Mesendoderm (in vitro differentiated cells): ENCODE measurements around the gene ABCC9.
A peak's percentile ranks its signal among the peaks of the same experiment; 100 is the strongest.

ENCODE experiments used
- DNase-seq: peaks from one replicate; pipeline ENCODE4 v3.0.0; 2013
- H2AK5ac ChIP-seq: 2 replicates; pipeline ENCODE4 v1.6.1; 2013; ENCODE audit warnings: low read length, inconsistent platforms
- H2BK120ac ChIP-seq: 2 replicates; pipeline ENCODE4 v1.6.1; 2013; ENCODE audit warnings: low read depth, mild to moderate bottlenecking, low read length, moderate library complexity, mixed read lengths
- H2BK15ac ChIP-seq: replicated peaks from 2 replicates; pipeline ENCODE4 v1.6.1; 2013; ENCODE audit warnings: low read depth, mild to moderate bottlenecking, moderate library complexity
- H2BK5ac ChIP-seq: 2 replicates; pipeline ENCODE4 v1.6.1; 2013; ENCODE audit warnings: low read length, inconsistent platforms
- H3K18ac ChIP-seq: 2 replicates; pipeline ENCODE4 v1.6.1; 2013; ENCODE audit warnings: mild to moderate bottlenecking, low read length, mixed read lengths
- H3K23ac ChIP-seq: one replicate; pipeline ENCODE4 v1.6.1; 2013; ENCODE audit warnings: low read length
- H3K27ac ChIP-seq: 2 replicates; pipeline ENCODE4 v1.5.1; 2013; ENCODE audit warnings: low read depth, mild to moderate bottlenecking, inconsistent platforms, low read length, moderate library complexity
- H3K27me3 ChIP-seq: 2 replicates; pipeline ENCODE4 v1.6.1; 2013; ENCODE audit warnings: low read length, control low read depth, mild to moderate bottlenecking, inconsistent platforms; ENCODE audit not compliant: insufficient read depth, poor library complexity
- H3K36me3 ChIP-seq: 2 replicates; pipeline ENCODE4 v1.6.1; 2013; ENCODE audit warnings: low read length, inconsistent platforms; ENCODE audit not compliant: control insufficient read depth, insufficient read depth
- H3K4ac ChIP-seq: one replicate; pipeline ENCODE4 v1.6.1; 2013; ENCODE audit warnings: low read depth, mild to moderate bottlenecking, low read length, moderate library complexity
- H3K4me1 ChIP-seq: 2 replicates; pipeline ENCODE4 v1.6.1; 2013; ENCODE audit warnings: low read depth, low read length, inconsistent platforms; ENCODE audit not compliant: control insufficient read depth
- H3K4me2 ChIP-seq: 2 replicates; pipeline ENCODE4 v1.6.1; 2013; ENCODE audit warnings: low read length
- H3K4me3 ChIP-seq: 2 replicates; pipeline ENCODE4 v1.5.1; 2013; ENCODE audit warnings: mild to moderate bottlenecking, low read length
- H3K56ac ChIP-seq: one replicate; pipeline ENCODE4 v1.6.1; 2013; ENCODE audit warnings: low read length
- H3K79me1 ChIP-seq: 2 replicates; pipeline ENCODE4 v1.6.1; 2013; ENCODE audit warnings: low read length, inconsistent platforms
- H3K79me2 ChIP-seq: 2 replicates; pipeline ENCODE4 v1.6.1; 2013; ENCODE audit warnings: mild to moderate bottlenecking, low read length; ENCODE audit not compliant: control insufficient read depth, insufficient read depth
- H3K9ac ChIP-seq: 2 replicates; pipeline ENCODE4 v1.6.1; 2013; ENCODE audit warnings: low read length, inconsistent platforms
- H4K5ac ChIP-seq: one replicate; pipeline ENCODE4 v1.6.1; 2013; ENCODE audit warnings: low read length
- H4K8ac ChIP-seq: one replicate; pipeline ENCODE4 v1.6.1; 2013; ENCODE audit warnings: low read depth, mild to moderate bottlenecking, control low read depth, low read length, moderate library complexity
- WGBS: extraction: QIAGEN DNeasy Blood & Tissue Kit; methylation state at CpG from one replicate; pipeline ENCODE4 v1.1.7; 2013; ENCODE audit warnings: low lambda C conversion rate, missing lambda C conversion rate; ENCODE audit not compliant: insufficient coverage; ENCODE audit errors: extremely low coverage; 5-methylcytosine and 5-hydroxymethylcytosine counted together

Gene ABCC9

DNA sequence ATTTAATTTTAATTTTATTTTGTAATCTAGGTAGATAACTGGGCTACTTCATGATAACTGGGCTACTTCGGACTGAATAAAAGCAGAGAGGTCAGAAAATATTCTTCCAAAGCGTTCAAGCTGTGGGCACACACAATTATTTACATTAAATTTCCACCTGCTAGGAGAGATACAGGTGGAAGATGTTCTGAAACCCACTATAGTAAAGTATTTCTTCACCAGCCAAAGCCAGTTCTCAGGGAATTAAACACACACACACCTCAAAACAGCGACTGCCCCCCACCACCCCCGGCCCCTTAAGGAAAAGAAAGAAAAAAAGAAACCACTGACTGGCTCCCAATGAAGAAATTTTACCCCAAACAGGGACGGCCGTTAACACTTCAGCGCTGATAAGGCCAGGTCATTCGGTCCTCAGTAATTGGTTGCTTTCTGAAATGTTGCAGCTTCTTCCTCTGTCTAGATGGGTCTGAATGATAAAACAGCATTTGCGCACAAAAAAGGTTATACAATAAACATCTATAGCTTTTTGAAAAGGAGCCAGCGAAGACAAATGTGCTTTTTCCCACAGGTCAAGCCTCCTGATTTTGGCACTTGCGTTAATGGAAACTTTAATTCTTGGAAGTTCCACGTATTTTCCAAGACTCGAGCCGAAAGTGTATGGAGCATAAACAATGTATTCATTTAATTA, 165.9 kb downstream of the ABCC9 start:
- Histone ChIP-seq H3K27me3 (no peaks in the 10 kb centered on the region), H3K56ac (no peak overlapping the region), H4K5ac (no peak overlapping the region), H2BK15ac (no peak overlapping the region), H3K36me3 (no peaks in the 10 kb centered on the region), H4K8ac (no peak overlapping the region), H3K79me2 (no peaks in the 10 kb centered on the region), H2AK5ac (no peak overlapping the region), H3K4me1 (no peaks in the 10 kb centered on the region), H3K79me1 (no peaks in the 10 kb centered on the region), H3K9ac (no peak overlapping the region), H3K18ac (no peak overlapping the region), H3K27ac (no peak overlapping the region), H3K23ac (no peak overlapping the region), H3K4me2 (no peak overlapping the region), H3K4me3 (no peak overlapping the region), H3K4ac (no peak overlapping the region), H2BK120ac (no peak overlapping the region), H2BK5ac (no peak overlapping the region)
- DNase-seq, result peak; percentile 8
- no CpG with 5 or more reads among the region's 14 CpGs for WGBS

DNA sequence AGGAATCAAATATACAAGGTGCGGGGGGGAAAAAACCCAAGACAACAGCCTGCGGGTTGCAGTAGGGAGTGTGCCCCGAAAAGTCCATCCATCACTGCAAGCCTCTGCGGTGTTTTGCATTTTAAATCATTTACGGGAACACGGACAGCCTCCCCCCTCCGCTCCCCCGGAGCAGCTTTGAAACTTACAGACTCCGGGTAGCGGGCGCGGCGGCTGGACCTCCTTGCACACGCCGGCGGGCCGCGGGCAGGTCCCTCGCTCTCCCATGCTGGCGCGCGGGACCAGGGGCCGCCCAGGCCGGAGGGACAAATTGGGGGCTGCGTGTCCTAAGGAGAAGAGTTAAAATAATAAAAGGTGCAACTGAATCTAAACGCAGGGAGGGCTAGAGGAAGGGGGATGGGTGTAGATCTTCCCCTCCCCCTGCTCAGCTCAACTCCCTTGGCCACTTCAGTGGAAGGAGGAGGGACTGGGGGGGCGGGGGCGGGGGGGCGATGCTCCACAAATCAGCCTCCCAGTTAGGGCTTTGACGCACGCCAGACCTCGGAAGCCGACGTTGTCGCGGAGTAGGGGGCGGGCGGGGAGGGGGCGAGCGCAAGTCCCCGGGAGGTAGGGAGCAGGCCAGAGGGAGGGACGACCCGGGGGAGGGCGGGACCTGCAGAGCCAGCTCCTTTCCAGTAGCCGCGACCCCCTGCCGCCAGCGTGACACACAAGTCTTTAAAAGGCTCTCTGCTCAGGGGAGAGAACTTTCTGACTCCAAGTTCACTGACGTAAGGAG, 166.7 kb downstream of the ABCC9 start, which contains the start of gene KCNJ8:
KCNJ8 (minus strand) TSS at position 349 of the 775 bp plus-strand sequence. CDS start 1,090 bp downstream, outside the sequence.
- no CpG with 5 or more reads among the region's 49 CpGs for WGBS
- peak within 1 kb of the TSS; percentile 64 for H3K18ac ChIP-seq
- H3K4me3 ChIP-seq, result peak within 1 kb of the TSS; percentile 17
- H3K23ac ChIP-seq, result no peak within 1 kb of the TSS
- no peak within 1 kb of the TSS for H2AK5ac ChIP-seq
- H3K79me1 ChIP-seq, result no peaks in the 10 kb centered on the region
- H2BK5ac ChIP-seq, result no peak within 1 kb of the TSS
- H3K56ac ChIP-seq, result peak within 1 kb of the TSS; percentile 64
- no peak within 1 kb of the TSS for H4K8ac ChIP-seq
- no peak within 1 kb of the TSS for H2BK120ac ChIP-seq
- H3K27ac ChIP-seq, result no peak within 1 kb of the TSS
- no peak within 1 kb of the TSS for H3K4ac ChIP-seq
- no peak within 1 kb of the TSS for H4K5ac ChIP-seq
- H3K27me3 ChIP-seq, result no peaks in the 10 kb centered on the region
- no peak within 1 kb of the TSS for H2BK15ac ChIP-seq
- no peaks in the 10 kb centered on the region for H3K4me1 ChIP-seq
- no peaks in the 10 kb centered on the region for H3K36me3 ChIP-seq
- peak; percentile 88 for DNase-seq
- peak within 1 kb of the TSS; percentile 35 for H3K9ac ChIP-seq
- H3K4me2 ChIP-seq, result peak within 1 kb of the TSS; percentile 78
- H3K79me2 ChIP-seq, result no peaks in the 10 kb centered on the region

DNA sequence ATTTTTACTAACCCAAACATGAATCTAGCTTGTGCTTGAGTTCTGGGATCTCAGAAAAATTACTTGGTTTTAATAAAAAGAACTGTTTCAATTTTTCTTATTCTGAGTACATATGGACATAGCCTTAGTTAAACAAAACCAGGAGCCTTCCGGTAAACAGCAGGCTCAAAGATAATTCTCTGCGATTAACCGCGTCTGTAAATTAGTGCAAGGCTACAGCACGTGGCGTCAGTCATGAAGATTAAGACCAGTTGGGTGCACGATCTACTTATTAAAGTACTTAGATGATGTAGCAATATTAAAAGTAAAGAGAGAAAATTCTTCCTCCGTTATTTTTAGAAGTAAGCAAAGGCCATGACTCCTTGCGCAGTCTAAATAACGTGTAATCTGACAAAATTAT, 167.4 kb downstream of the ABCC9 start:
- Histone ChIP-seq H2AK5ac (no peak overlapping the region), H2BK15ac (no peak overlapping the region), H3K36me3 (no peaks in the 10 kb centered on the region), H3K79me2 (no peaks in the 10 kb centered on the region), H2BK120ac (no peak overlapping the region), H3K4me2 (no peak overlapping the region), H4K5ac (no peak overlapping the region), H3K23ac (no peak overlapping the region), H3K27me3 (no peaks in the 10 kb centered on the region), H3K18ac (no peak overlapping the region), H3K9ac (no peak overlapping the region), H3K79me1 (no peaks in the 10 kb centered on the region), H3K4me1 (no peaks in the 10 kb centered on the region), H3K4ac (no peak overlapping the region), H3K27ac (no peak overlapping the region), H4K8ac (no peak overlapping the region), H2BK5ac (no peak overlapping the region), H3K56ac (no peak overlapping the region), H3K4me3 (no peak overlapping the region)
- DNase-seq, result no peak
- WGBS, result 83% methylated on average over 1 of the region's 10 CpGs

DNA sequence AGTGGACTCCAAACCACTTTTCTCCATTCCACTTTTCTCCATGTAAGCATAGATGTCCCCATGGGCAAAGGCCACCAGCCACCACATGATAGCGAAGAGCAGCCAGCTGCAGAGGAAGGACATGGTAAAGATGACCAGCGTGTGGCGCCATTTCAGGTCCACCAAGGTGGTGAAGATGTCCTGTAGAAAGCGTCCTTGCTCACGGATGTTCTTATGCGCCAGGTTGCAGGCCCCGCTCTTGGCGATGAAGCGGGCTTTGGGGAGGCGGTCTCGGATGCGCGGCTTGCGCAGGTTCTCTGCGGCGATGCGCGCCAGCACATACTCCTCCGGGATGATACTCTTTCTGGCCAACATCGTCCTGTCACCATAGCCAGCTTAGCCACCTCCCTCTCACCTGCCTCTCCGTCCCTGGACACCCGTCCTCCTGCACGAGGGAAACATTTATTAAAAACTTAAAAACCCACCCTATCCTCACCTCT, 167.9 kb downstream of the ABCC9 start:
- peak; percentile 83 for DNase-seq
- H4K8ac ChIP-seq, result no peak overlapping the region
- no peaks in the 10 kb centered on the region for H3K79me2 ChIP-seq
- H3K27ac ChIP-seq, result no peak overlapping the region
- no peak overlapping the region for H2AK5ac ChIP-seq
- WGBS, result no CpG with 5 or more reads among the region's 23 CpGs
- H3K56ac ChIP-seq, result no peak overlapping the region
- no peak overlapping the region for H3K18ac ChIP-seq
- no peak overlapping the region for H3K23ac ChIP-seq
- H4K5ac ChIP-seq, result no peak overlapping the region
- H3K36me3 ChIP-seq, result no peaks in the 10 kb centered on the region
- H2BK120ac ChIP-seq, result no peak overlapping the region
- H3K79me1 ChIP-seq, result no peaks in the 10 kb centered on the region
- no peak overlapping the region for H2BK5ac ChIP-seq
- no peak overlapping the region for H3K4me2 ChIP-seq
- no peak overlapping the region for H3K4ac ChIP-seq
- no peaks in the 10 kb centered on the region for H3K27me3 ChIP-seq
- H2BK15ac ChIP-seq, result no peak overlapping the region
- no peak overlapping the region for H3K9ac ChIP-seq
- no peak overlapping the region for H3K4me3 ChIP-seq
- H3K4me1 ChIP-seq, result no peaks in the 10 kb centered on the region

DNA sequence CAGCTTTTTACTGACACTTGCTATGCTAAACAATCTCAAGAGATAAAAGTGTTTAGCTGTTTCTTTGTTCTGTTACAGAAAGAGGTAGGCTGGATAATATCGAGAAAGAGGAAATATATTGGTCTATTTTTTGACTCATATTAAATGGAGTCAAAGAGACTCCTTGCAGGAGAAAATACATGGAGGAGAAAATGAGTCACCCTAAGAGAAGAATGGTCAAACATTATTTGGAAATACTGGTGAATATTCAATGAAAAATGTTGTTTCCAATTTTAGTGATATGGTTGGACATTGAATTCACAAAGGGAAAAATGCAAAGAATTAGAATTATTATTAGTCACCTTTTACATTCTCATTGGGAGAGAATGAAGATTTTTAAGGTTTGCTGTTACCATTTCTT, 169.9 kb downstream of the ABCC9 start:
- no peak for DNase-seq
- Histone ChIP-seq H3K27ac (no peak overlapping the region), H3K4me3 (no peak overlapping the region), H3K18ac (no peak overlapping the region), H2BK120ac (no peak overlapping the region), H3K27me3 (no peaks in the 10 kb centered on the region), H2AK5ac (no peak overlapping the region), H3K4me1 (no peaks in the 10 kb centered on the region), H3K9ac (no peak overlapping the region), H4K5ac (no peak overlapping the region), H4K8ac (no peak overlapping the region), H3K56ac (no peak overlapping the region), H3K4ac (no peak overlapping the region), H3K79me1 (no peaks in the 10 kb centered on the region), H3K4me2 (no peak overlapping the region), H3K23ac (no peak overlapping the region), H3K79me2 (no peaks in the 10 kb centered on the region), H2BK5ac (no peak overlapping the region), H3K36me3 (no peaks in the 10 kb centered on the region), H2BK15ac (no peak overlapping the region)
- no CpG with 5 or more reads among the region's 1 CpG for WGBS
